ENCODE measurements around the gene ATG13. TPM values are rescaled to one million over a fixed set of nuclear protein-coding genes. Genes with fewer than 3 reads are reported as not detected.

ATG13 gene
- polyA plus RNA-seq, 3 donors: 28.9 to 63.3 (median 36.4) TPM

Other genes with a start within 250 kb of the ATG13 start
- gene MDK, start 235.9 kb upstream of the ATG13 start, polyA plus RNA-seq: 10 to 100 TPM; 12.8 to 18.6 (median 17.7) TPM
- gene CHRM4, start 225.8 kb upstream of the ATG13 start, polyA plus RNA-seq: under 1 TPM in 2 of 3 donors, not detected in 1; 0.08 to 0.09 TPM
- 10 to 100 TPM in 1 of 3 donors, 1 to 10 TPM in 2; 7.6 to 10.7 (median 9.9) TPM for gene AMBRA1, start 23.5 kb upstream of the ATG13 start, polyA plus RNA-seq
- 1 to 10 TPM; 1.7 to 3.1 (median 2.5) TPM for gene HARBI1, start 326 bp upstream of the ATG13 start, polyA plus RNA-seq
- 10 to 100 TPM; 20.4 to 57.6 (median 47.7) TPM for gene ARHGAP1, start 83.1 kb downstream of the ATG13 start, polyA plus RNA-seq
- gene ZNF408, start 83.5 kb downstream of the ATG13 start, polyA plus RNA-seq: 1 to 10 TPM; 4.0 to 8.0 (median 4.4) TPM
- not detected for gene F2, start 101.7 kb downstream of the ATG13 start, polyA plus RNA-seq
- gene CKAP5, start 228.7 kb downstream of the ATG13 start, polyA plus RNA-seq: 10 to 100 TPM in 2 of 3 donors, 1 to 10 TPM in 1; 7.2 to 12.9 (median 12.8) TPM